HepG2 (cell line): ENCODE data around the gene EP300. TPM values are rescaled to one million over a fixed set of nuclear protein-coding genes. Genes with fewer than 3 reads are reported as not detected.

ENCODE experiments used
- CCAR2 ChIP-seq: fragments of 200-400 bp; formaldehyde crosslinking; optimal IDR thresholded peaks from 2 replicates; pipeline ENCODE3; 2018; ENCODE audit warnings: low read depth, mild to moderate bottlenecking, low read length, moderate library complexity
- FOXJ3 ChIP-seq: sonication (generic); formaldehyde crosslinking; IDR thresholded peaks from 2 replicates; pipeline ENCODE4 v1.4.0; 2020; ENCODE audit warnings: missing genetic modification reagents, mild to moderate bottlenecking, borderline replicate concordance
- JUND ChIP-seq: sonication (generic); formaldehyde crosslinking; IDR thresholded peaks from 2 replicates; pipeline ENCODE4 v1.8.0; 2022; ENCODE audit warnings: mild to moderate bottlenecking, missing genetic modification reagents
- KIAA2018 ChIP-seq: sonication (generic); formaldehyde crosslinking; IDR thresholded peaks from 2 replicates; pipeline ENCODE4 v1.5.0; 2020; ENCODE audit warnings: mild to moderate bottlenecking, missing genetic modification reagents, borderline replicate concordance
- MLXIP ChIP-seq: sonication (generic); formaldehyde crosslinking; IDR thresholded peaks from 2 replicates; pipeline ENCODE4 v1.9.0; 2021; ENCODE audit warnings: missing genetic modification reagents, borderline replicate concordance
- MTA3 ChIP-seq: sonication (generic); formaldehyde crosslinking; IDR thresholded peaks from 2 replicates; pipeline ENCODE4 v1.4.0; 2020; ENCODE audit warnings: missing genetic modification reagents
- RORA ChIP-seq: sonication (generic); formaldehyde crosslinking; IDR thresholded peaks from 2 replicates; pipeline ENCODE4 v1.5.0; 2020; ENCODE audit warnings: mild to moderate bottlenecking, missing genetic modification reagents, moderate library complexity
- SMYD3 ChIP-seq: sonication (generic); formaldehyde crosslinking; IDR thresholded peaks from 2 replicates; pipeline ENCODE4 v1.8.1; 2023; ENCODE audit warnings: mild to moderate bottlenecking, missing genetic modification reagents
- SOX13 ChIP-seq, 3 experiments: fragments of 450-650 bp in 1 of 3; sonication (generic) in 1 of 3; formaldehyde crosslinking in 1 of 3; IDR thresholded peaks in 2 of 3; conservative IDR thresholded peaks in 1 of 3; 2 replicates each; pipeline versions ENCODE4 v1.5.0 to v1.6.1; 2016 to 2020; ENCODE audit warnings: antibody characterized with exemption in 1 of 3, mild to moderate bottlenecking in 1 of 3, missing compliant biosample characterization in 1 of 3, missing genetic modification reagents in 1 of 3, moderate library complexity in 1 of 3
- ZBTB7A ChIP-seq: sonication (generic); formaldehyde crosslinking; IDR thresholded peaks from 2 replicates; pipeline ENCODE4 v1.8.0; 2022; ENCODE audit warnings: mild to moderate bottlenecking, missing genetic modification reagents
- ZNF720 ChIP-seq: sonication (generic); formaldehyde crosslinking; IDR thresholded peaks from 2 replicates; pipeline ENCODE4 v1.4.0; 2020; ENCODE audit warnings: missing genetic modification reagents
- polyA plus RNA-seq, 8 experiments: library from polyadenylated mRNA; depleted of rRNA in 3 of 8; stranded (reverse) in 7 of 8; unstranded in 1 of 8; fragments of >200 nt; fragmentation: Illumina TruSeq in 4 of 8; extraction: Trizol in 4 of 8; gene quantifications; 2 replicates each; pipeline versions ENCODE4 v1.2.1 to v1.2.3, GENCODE V29; 2011 to 2016; ENCODE audit warnings: low read depth in 4 of 8, missing spikeins in 1 of 8, mixed read lengths in 1 of 8; ENCODE audit not compliant: insufficient read depth in 1 of 8
- total RNA-seq, 5 experiments: library from RNA; depleted of rRNA; stranded (reverse); fragments of >200 nt; fragmentation: Illumina TruSeq; extraction: Trizol; gene quantifications; 2 replicates each; pipeline ENCODE4 v1.2.3, GENCODE V29; 2016; ENCODE audit warnings: low read depth in 1 of 5
- TF ChIP-seq, protein P1 (sequence below): sonication (generic); formaldehyde crosslinking; IDR thresholded peaks from 2 replicates; pipeline ENCODE4 v1.4.0; 2020; ENCODE audit warnings: low read depth, missing genetic modification reagents

EP300 gene
- total and polyA plus RNA-seq, 2 of the 13 experiments (the other 11 are each of a cell fraction or from before 2014, with no cell fraction given) = 13.6 to 14.9 TPM

DNA sequence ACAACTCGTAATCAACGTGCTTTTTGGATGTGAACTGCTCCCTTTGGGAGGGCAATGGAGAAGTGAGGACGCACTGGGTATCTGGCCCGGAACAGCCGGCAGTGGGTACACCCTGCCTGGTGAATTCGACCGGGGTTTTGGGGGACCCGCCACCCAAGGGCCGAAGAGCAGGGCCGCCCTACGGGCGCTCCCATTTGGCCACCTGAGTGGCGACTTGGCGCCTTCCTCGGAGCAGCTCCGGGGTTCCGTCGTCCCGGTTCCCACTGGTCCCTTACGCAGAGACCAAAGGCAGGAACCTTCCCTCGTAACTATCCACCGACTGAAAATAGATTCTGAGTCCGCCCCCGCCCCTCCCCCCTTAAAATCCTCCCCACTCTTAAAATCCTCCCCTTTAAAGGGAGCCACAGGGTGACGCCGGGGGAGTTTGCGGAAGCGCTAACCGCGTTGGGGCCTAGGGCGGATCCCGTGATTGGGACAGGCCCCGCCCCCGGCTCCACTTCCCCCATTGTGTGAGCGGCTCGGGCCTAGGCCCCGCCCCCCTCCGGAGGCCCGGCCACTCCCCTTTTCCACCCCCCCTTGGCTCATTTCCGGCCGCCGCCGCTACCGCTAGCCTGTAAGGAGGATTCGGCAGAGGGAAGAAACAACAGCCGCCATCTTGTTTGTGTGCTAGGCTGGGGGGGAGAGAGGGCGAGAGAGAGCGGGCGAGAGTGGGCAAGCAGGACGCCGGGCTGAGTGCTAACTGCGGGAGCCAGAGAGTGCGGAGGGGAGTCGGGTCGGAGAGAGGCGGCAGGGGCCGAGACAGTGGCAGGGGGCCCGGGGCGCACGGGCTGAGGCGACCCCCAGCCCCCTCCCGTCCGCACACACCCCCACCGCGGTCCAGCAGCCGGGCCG is 1.0 kb upstream of the EP300 start (continued):
- TF ChIP-seq MLXIP (CRISPR knock-in tag) = no peak
- TF ChIP-seq SOX13 (IDR thresholded peaks at IDR 0.05) = no peak
- TF ChIP-seq SOX13 (CRISPR knock-in tag; conservative IDR thresholded peaks at IDR 0.05 in 1 of 2, IDR thresholded peaks at IDR 0.05 in 1 of 2) = peak in 1 of 2 experiments; percentile 29; a peak in 1 of 4 replicates
- no peak for TF ChIP-seq JUND (CRISPR knock-in tag)
- TF ChIP-seq RORA (CRISPR knock-in tag) = no peak
- no peak for TF ChIP-seq FOXJ3 (CRISPR knock-in tag)
- TF ChIP-seq CCAR2 = no peak
- TF ChIP-seq MTA3 (CRISPR knock-in tag) = no peak
- TF ChIP-seq, protein P1, sequence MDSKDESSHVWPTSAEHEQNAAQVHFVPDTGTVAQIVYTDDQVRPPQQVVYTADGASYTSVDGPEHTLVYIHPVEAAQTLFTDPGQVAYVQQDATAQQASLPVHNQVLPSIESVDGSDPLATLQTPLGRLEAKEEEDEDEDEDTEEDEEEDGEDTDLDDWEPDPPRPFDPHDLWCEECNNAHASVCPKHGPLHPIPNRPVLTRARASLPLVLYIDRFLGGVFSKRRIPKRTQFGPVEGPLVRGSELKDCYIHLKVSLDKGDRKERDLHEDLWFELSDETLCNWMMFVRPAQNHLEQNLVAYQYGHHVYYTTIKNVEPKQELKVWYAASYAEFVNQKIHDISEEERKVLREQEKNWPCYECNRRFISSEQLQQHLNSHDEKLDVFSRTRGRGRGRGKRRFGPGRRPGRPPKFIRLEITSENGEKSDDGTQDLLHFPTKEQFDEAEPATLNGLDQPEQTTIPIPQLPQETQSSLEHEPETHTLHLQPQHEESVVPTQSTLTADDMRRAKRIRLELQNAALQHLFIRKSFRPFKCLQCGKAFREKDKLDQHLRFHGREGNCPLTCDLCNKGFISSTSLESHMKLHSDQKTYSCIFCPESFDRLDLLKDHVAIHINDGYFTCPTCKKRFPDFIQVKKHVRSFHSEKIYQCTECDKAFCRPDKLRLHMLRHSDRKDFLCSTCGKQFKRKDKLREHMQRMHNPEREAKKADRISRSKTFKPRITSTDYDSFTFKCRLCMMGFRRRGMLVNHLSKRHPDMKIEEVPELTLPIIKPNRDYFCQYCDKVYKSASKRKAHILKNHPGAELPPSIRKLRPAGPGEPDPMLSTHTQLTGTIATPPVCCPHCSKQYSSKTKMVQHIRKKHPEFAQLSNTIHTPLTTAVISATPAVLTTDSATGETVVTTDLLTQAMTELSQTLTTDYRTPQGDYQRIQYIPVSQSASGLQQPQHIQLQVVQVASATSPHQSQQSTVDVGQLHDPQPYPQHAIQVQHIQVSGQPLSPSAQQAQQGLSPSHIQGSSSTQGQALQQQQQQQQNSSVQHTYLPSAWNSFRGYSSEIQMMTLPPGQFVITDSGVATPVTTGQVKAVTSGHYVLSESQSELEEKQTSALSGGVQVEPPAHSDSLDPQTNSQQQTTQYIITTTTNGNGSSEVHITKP (CRISPR knock-in tag) = no peak
- TF ChIP-seq ZBTB7A (CRISPR knock-in tag) = no peak
- TF ChIP-seq ZNF720 (CRISPR knock-in tag) = no peak
- 0 out of 2 replicates have a peak, but pooled peaks have one; percentile 16 for TF ChIP-seq SMYD3 (CRISPR knock-in tag)
- TF ChIP-seq KIAA2018 = no peak
